GM21423 (cell line): Measurements from ENCODE around the gene GXYLT2.
"Not testable (repeated sequence)": the region's sequence is repeated elsewhere in the genome, so short reads cannot be mapped to it uniquely, and the experiment has no call there.

Experiments used
- ATAC-seq: cut with Tn5 transposase; IDR thresholded peaks from one replicate; pipeline ENCODE4 v1.9.1; 2021; ENCODE audit warnings: mild to moderate bottlenecking, moderate library complexity; ENCODE audit not compliant: unreplicated experiment

Gene GXYLT2

DNA sequence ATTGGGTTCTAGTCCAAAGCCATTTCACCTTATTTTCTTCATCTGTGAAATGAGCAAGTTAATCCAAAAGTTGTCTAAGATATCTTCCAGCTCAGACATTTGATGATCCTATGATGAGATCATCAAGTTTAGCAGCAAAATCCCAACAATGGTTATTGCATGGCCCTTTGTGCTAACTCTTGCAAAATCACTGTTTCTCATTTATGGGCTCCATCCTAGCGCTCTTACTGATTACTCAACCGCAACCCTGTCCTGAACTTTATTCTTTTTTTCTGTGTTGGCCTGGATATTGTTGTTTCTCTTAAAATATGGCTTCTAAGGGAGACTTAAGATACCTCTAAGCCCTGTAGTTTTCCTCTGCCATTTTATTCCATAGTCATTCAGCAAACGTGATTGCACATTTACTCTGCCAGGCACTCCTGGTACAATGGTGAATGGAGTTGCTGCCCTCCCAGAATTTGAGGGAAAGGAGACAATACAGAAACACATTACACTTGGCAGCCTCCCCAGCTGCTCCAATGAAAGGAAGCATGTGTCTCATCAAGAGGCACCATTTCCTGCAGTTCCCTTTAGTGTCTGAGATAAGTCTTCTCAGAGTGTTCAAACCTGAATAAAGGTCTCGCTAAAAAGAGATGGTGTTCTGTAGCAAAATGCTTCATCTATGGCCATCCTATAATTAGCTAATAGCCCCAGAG, 4.4 kb downstream of the GXYLT2 start:
- ATAC-seq: no peak

- ATAC-seq: no peak
Measured at GRCh38 chr3:72892870-72893269, 5.0 kb downstream of the GXYLT2 start.

DNA sequence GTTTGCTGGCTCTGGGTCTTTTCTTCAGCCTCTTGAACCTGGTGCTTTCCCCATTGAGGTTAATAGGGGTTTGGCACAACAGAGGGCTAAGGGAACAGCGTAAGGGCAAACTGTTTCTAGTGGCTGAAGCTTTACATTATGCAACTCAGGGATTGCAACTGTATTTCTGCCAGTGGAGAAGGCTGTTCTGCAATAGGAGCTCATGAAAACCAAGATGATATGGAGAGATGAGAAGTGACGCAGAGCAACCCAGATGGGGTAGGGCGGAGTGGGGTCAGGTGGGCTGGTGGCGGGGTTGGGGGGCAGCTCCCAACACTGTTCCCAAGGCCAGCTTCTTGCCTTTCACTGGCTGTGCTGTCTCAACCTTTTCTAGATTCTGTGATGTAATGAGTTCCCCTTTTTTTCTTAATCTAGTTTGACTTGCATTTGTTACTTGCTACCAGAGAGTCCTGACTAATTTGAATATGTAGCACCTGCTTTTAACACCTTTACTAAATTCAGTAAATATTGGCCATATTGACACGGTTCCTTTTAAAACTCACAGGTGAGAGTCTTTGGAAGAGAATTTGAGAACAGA, 7.2 kb downstream of the GXYLT2 start:
- no peak for ATAC-seq

GRCh38 chr3:72896996-72897757, 9.3 kb downstream of the GXYLT2 start:
- no peak for ATAC-seq

DNA sequence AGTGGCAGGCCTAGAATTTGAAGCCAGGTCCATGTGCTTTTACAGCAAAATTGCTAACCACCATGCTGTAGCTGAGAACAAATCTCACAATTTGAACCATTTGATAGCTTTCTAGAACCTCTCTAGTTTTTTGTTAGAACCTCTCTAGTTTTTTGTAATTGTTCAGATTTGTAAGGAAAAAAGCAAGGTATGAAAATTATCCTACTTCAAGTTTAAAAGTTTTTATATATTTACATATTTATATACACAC, 9.8 kb downstream of the GXYLT2 start:
- no peak for ATAC-seq

DNA sequence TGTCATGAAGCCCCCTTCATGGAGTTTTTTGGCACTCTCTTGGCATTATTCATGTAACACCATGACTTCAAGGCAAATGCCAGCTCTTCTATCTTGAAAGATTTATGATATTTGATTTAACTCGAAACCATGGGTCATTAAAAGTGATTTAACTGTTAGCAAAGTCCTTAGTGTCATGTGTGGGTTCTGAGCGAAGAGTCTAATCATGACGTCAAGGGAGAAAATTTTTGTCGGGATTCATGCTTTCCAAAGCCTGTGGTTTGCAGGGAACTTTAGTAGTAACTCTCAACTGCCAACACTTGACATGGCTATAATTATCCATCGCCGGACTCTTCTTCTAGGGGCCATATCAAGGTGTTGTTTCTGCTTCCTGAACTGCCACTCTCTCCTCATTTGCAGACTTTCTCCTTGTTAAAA, 11.5 kb downstream of the GXYLT2 start:
- ATAC-seq: no peak

- no peak for ATAC-seq
Measured at GRCh38 chr3:72900048-72900447, 12.2 kb downstream of the GXYLT2 start.

GRCh38 chr3:72901840-72902239, 14.0 kb downstream of the GXYLT2 start:
- no peak for ATAC-seq

GRCh38 chr3:72903004-72903403, 15.2 kb downstream of the GXYLT2 start:
- no peak for ATAC-seq

GRCh38 chr3:72904163-72904562, 16.3 kb downstream of the GXYLT2 start:
- no peak for ATAC-seq

DNA sequence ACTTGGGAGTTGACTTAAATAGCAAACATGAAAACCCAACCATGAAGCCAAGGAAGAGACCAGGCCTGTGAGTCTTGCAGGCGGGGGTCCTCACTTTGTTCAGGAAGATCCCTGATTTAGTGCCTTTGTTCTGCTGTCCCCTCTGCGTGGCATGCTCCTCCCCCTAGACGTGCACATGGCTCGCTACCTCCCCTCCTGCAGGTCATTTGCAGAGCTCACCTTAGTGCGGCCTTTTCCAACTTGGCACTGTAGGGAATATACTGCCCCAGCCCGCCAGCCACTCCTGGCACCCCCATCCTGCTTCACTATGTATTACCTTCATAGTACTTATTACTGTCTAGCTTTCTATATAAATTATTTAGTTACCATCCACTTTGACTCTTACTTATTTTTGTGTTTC, 18.3 kb downstream of the GXYLT2 start:
- no peak for ATAC-seq

- no peak for ATAC-seq
Measured at GRCh38 chr3:72907131-72907711, 19.4 kb downstream of the GXYLT2 start.

- ATAC-seq: no peak
Measured at GRCh38 chr3:72907731-72908620, 20.1 kb downstream of the GXYLT2 start.

DNA sequence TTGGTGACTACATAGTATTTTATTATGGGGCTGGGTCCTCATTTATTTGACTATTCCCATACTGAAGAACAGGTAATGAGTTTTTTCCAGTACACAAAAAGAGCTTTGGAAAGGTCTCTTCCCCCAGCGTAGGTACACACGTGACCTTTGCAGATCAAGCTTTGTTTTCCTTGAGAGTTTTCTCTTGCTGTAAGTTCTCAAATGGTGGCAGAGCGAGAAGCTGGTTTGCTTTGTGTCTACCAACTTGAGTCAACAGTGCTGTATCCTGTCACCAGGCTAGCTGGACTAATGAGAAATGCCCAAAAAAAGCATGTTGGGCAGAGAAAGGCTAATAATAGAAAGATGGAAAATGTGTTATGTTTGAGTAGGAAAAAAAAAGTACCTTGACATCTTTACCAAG, 21.7 kb downstream of the GXYLT2 start:
- ATAC-seq: no peak

- no peak for ATAC-seq
Measured at GRCh38 chr3:72912532-72912931, 24.7 kb downstream of the GXYLT2 start.

GRCh38 chr3:72914383-72914782, 26.5 kb downstream of the GXYLT2 start:
- ATAC-seq: no peak

- no peak for ATAC-seq
Measured at GRCh38 chr3:72916250-72916649, 28.4 kb downstream of the GXYLT2 start.

- ATAC-seq: no peak
Measured at GRCh38 chr3:72919520-72919919, 31.7 kb downstream of the GXYLT2 start.

DNA sequence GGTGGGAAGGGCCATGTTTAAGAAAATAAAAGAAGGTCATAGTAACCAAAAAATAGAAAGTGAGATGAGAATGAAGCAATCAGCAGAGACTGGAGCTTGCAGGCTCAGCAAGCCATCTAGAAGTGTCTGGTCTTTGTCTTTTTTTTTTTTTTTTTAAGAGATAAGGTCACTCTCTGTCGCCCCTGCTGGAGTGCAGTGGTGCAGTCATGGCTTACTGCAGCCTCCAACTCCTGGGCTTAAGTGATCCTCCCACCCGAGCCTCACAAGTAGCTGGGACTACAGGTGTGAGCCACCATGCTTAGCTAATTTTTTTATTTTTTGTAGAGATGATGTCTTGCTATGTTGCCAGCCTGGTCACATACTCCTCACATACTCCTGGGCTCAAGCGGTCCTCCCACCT, 36.2 kb downstream of the GXYLT2 start:
- ATAC-seq: no peak

DNA sequence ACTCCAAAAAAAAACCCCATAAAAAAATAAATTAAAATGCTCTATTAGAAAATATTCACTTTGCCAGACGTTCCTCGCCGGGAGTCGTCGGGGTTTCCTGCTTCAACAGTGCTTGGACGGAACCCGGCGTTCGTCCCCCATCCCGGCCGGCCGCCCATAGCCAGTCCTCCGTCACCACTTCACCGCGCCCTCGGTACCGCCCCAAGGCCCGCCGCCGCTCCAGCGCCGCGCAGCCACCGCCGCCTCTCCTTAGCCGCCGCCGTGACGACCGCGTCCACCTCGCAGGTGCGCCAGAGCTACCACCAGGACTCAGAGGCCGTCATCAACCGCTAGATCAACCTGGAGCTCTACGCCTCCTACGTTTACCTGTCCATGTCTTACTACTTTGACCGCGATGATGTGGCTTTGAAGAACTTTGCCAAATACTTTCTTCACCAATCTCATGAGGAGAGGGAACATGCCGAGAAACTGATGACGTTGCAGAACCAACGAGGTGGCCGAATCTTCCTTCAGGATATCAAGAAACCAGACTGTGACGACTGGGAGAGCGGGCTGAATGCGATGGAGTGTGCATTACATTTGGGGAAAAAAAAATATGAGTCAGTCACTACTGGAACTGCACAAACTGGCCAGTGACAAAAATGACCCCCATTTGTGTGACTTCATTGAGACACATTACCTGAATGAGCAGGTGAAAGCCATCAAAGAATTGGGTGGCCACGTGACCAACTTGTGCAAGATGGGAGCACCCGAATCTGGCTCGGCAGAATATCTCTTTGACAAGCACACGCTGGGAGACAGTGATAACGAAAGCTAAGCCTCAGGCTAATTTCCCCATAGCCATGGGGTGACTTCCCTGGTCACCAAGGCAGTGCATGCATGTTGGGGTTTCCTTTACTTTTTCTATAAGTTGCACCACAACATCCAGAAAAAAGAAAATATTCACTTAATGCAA, 41.2 kb downstream of the GXYLT2 start:
- ATAC-seq: not testable (repeated sequence)
